Thoracic aorta (tissue), 2 donors: ENCODE data around the gene LRRC28. TPM values are rescaled to one million over a fixed set of nuclear protein-coding genes. Genes with fewer than 3 reads are reported as not detected.

ENCODE experiments used
- ATAC-seq: fragments of 150-250 bp; one replicate; pipeline ENCODE4 v1.8.0; 2017; ENCODE audit warnings: low read depth; ENCODE audit not compliant: insufficient number of reproducible peaks, low FRiP score
- DNase-seq: peaks from one replicate; pipeline ENCODE4 v3.0.0-alpha.2; 2020; ENCODE audit warnings: low spot score
- H3K27ac ChIP-seq, 2 donors: fragments of 200-600 bp; sonication (generic); 1 replicate in 1 of 2; 2 replicates in 1 of 2; pipeline ENCODE4 v1.5.1; 2016; ENCODE audit warnings: mild to moderate bottlenecking in 2 of 2, moderate library complexity in 2 of 2
- H3K27me3 ChIP-seq: fragments of 200-600 bp; sonication (generic); replicated peaks from 2 replicates; pipeline ENCODE4 v1.6.0; 2016; ENCODE audit warnings: mild to moderate bottlenecking; ENCODE audit not compliant: insufficient read depth
- H3K36me3 ChIP-seq: fragments of 200-600 bp; sonication (generic); one replicate; pipeline ENCODE4 v1.5.1; 2016
- H3K4me1 ChIP-seq, 2 donors: fragments of 200-600 bp; sonication (generic); 1 replicate in 1 of 2; 2 replicates in 1 of 2; pipeline versions ENCODE4 v1.5.1 to v1.6.0; 2016; ENCODE audit warnings: low read depth in 2 of 2, mild to moderate bottlenecking in 1 of 2; ENCODE audit not compliant: control insufficient read depth in 1 of 2
- H3K4me3 ChIP-seq: fragments of 200-600 bp; sonication (generic); 2 replicates; pipeline ENCODE4 v1.5.1; 2016; ENCODE audit warnings: mild to moderate bottlenecking
- H3K9me3 ChIP-seq: fragments of 200-600 bp; sonication (generic); 2 replicates; pipeline ENCODE4 v1.5.1; 2016
- CTCF ChIP-seq: fragments of 200-600 bp; sonication (generic); IDR thresholded peaks from one replicate; pipeline ENCODE4 v1.5.1; 2019; ENCODE audit warnings: antibody characterized with exemption
- total RNA-seq, 2 donors: library from RNA; depleted of rRNA; stranded (reverse); fragments of >200 nt; gene quantifications; one replicate each; pipeline versions ENCODE4 v1.1.0 to v1.2.3, GENCODE V29; 2016

The LRRC28 gene
- total RNA-seq, 2 donors from 2014 or later, result 30.1 to 35.3 TPM

- Histone ChIP-seq H3K9me3 (no peaks in the 10 kb centered on the region), H3K4me3 (no peak overlapping the region), H3K4me1 (peaks cover 0 to 5% of the 10 kb centered on the region in 2 donors), H3K36me3 (no peaks in the 10 kb centered on the region), H3K27ac (no peak overlapping the region), H3K27me3 (no peaks in the 10 kb centered on the region)
- DNase-seq, result no peak
- ATAC-seq, result no peak
- TF ChIP-seq CTCF, result no peak
These were observed 94.0 kb downstream of the LRRC28 start for GRCh38 chr15:99345242-99345641.

- no peak for DNase-seq
These were observed 94.7 kb downstream of the LRRC28 start for GRCh38 chr15:99345832-99346462.

GRCh38 chr15:99347574-99347973 lies 96.3 kb downstream of the LRRC28 start:
- ATAC-seq (no peak), DNase-seq (no peak)
- Histone ChIP-seq H3K36me3 (no peaks in the 10 kb centered on the region), H3K4me1 (peaks cover 0 to 5% of the 10 kb centered on the region in 2 donors), H3K9me3 (no peaks in the 10 kb centered on the region), H3K4me3 (no peak overlapping the region), H3K27ac (no peak overlapping the region), H3K27me3 (no peaks in the 10 kb centered on the region)
- TF ChIP-seq CTCF, result no peak

More at GRCh38 chr15:99345832-99346462, 94.7 kb downstream of the LRRC28 start:
- no peak for ATAC-seq
- no peak overlapping the region for H3K4me3 ChIP-seq
- TF ChIP-seq CTCF, result no peak
- H3K27me3 ChIP-seq, result no peaks in the 10 kb centered on the region
- no peaks in the 10 kb centered on the region for H3K9me3 ChIP-seq
- peaks cover 0 to 5% of the 10 kb centered on the region in 2 donors for H3K4me1 ChIP-seq
- no peaks in the 10 kb centered on the region for H3K36me3 ChIP-seq
- no peak overlapping the region for H3K27ac ChIP-seq

GRCh38 chr15:99348412-99348811 lies 97.1 kb downstream of the LRRC28 start:
- H3K27me3 ChIP-seq, result no peaks in the 10 kb centered on the region
- DNase-seq (no peak), ATAC-seq (no peak)
- peaks cover 0 to 5% of the 10 kb centered on the region in 2 donors for H3K4me1 ChIP-seq
- no peak for TF ChIP-seq CTCF
- no peak overlapping the region for H3K27ac ChIP-seq
- no peak overlapping the region for H3K4me3 ChIP-seq
- no peaks in the 10 kb centered on the region for H3K9me3 ChIP-seq
- no peaks in the 10 kb centered on the region for H3K36me3 ChIP-seq

- no peak for DNase-seq
- no peak overlapping the region for H3K27ac ChIP-seq
- no peak for TF ChIP-seq CTCF
- no peaks in the 10 kb centered on the region for H3K4me1 ChIP-seq
- no peak overlapping the region for H3K4me3 ChIP-seq
- no peaks in the 10 kb centered on the region for H3K27me3 ChIP-seq
- no peak for ATAC-seq
- no peaks in the 10 kb centered on the region for H3K36me3 ChIP-seq
- no peaks in the 10 kb centered on the region for H3K9me3 ChIP-seq
These were observed 99.1 kb downstream of the LRRC28 start for GRCh38 chr15:99350408-99350807.
